Pancreas (tissue), 10 donors: ENCODE measurements around the gene NTSR1. TPM values are rescaled to one million over a fixed set of nuclear protein-coding genes. Genes with fewer than 3 reads are reported as not detected.

Experiments used
- ATAC-seq, 4 donors: fragments of 200-7000 bp; cut with Tn5 transposase; one replicate each; pipeline versions ENCODE4 v1.8.0 to v1.9.1; 2020; ENCODE audit warnings: mild to moderate bottlenecking in 4 of 4, moderate library complexity in 4 of 4
- DNase-seq, 6 donors: peaks; one replicate each; pipeline ENCODE4 v3.0.0-alpha.2; 2020
- FAIRE-seq: peaks from 2 replicates; lab custom pipeline; 2012; peaks lifted over from hg19 to GRCh38; lab: Jason Lieb, UNC
- H3K27ac ChIP-seq, 4 donors: fragments of 200-600 bp; sonication (generic); 1 replicate in 3 of 4; 2 replicates in 1 of 4; pipeline versions ENCODE4 v1.5.0 to v1.8.0; 2020
- H3K27me3 ChIP-seq, 4 donors: fragments of 200-600 bp; one replicate each; pipeline ENCODE4 v1.8.0; 2021
- H3K36me3 ChIP-seq, 3 donors: fragments of 200-600 bp; sonication (generic) in 1 of 3; one replicate each; pipeline versions ENCODE4 v1.5.0 to v1.8.0; 2020 to 2021
- H3K4me1 ChIP-seq, 3 donors: fragments of 200-600 bp; one replicate each; pipeline ENCODE4 v1.8.0; 2021
- H3K4me3 ChIP-seq, 4 donors: fragments of 200-600 bp; sonication (generic) in 2 of 4; one replicate each; pipeline versions ENCODE4 v1.5.0 to v1.8.0; 2020 to 2021
- H3K9me3 ChIP-seq, 4 donors: fragments of 200-600 bp; one replicate each; pipeline ENCODE4 v1.8.0; 2021
- CTCF ChIP-seq, 4 donors: fragments of 200-600 bp; sonication (generic) in 3 of 4; IDR thresholded peaks; one replicate each; pipeline versions ENCODE4 v1.5.0 to v1.8.0; 2021; ENCODE audit warnings: antibody characterized with exemption in 4 of 4
- WGBS, 2 donors: extraction: QIAGEN DNeasy Blood & Tissue Kit; methylation state at CpG; one replicate each; pipeline ENCODE4 v1.1.7; 2013; 5-methylcytosine and 5-hydroxymethylcytosine counted together
- intact Hi-C, 3 donors: fragments of 100-400 bp; cut with DNase I; formaldehyde crosslinking; loops; one replicate each; pipeline versions ENCODE4 v1.11.1 to v1.14.2; 2022
- polyA plus RNA-seq, 2 donors: library from polyadenylated mRNA; stranded (reverse); fragments of 200-250 nt; gene quantifications; one replicate each; pipeline ENCODE4 v1.2.3, GENCODE V29; 2013
- total RNA-seq, 6 donors: library from RNA; stranded (reverse); fragmentation: NEBNext Ultra II Directional in 4 of 6; extraction: Animal tissue kit (Norgen Biotek cat#: 25700) in 4 of 6; gene quantifications; one replicate each; pipeline versions ENCODE4 v1.2.1 to v1.2.4, GENCODE V29; 2021 to 2023
- donor health status: healthy with polysubstance abuse.
- donor health status: DM: no; HTN: no; CAD: no; lungs with moderate emphysema.
- donor health status: DM: no; HTN: no; CAD: no.
- donor health status: control.
- donor health status: control.
- donor health status: Bipolar disorder and iron deficiency.
- donor health status: DM: yes; HTN: yes; CAD: no.
- donor health status: DM: no; HTN: no; CAD: no.
- donor health status: DM: no; HTN: no; CAD: no.
- donor health status: DM: yes; HTN: yes; CAD: no.

The NTSR1 gene
- total and polyA plus RNA-seq, 8 donors: 0.02 to 0.15 (median 0.09) TPM; not detected in 2

- no peak for TF ChIP-seq CTCF (IDR thresholded peaks at IDR 0.05)
- no peaks in the 10 kb centered on the region for H3K36me3 ChIP-seq
- no peak overlapping the region for H3K27ac ChIP-seq
- no peak for ATAC-seq
- 56 to 64% methylated on average over 22 of the region's 22 CpGs for WGBS, 2 donors
- no peaks in the 10 kb centered on the region for H3K9me3 ChIP-seq
- FAIRE-seq: no peak
- DNase-seq: peak in 1 of 6 donors; percentile 15
- no peaks in the 10 kb centered on the region for H3K4me1 ChIP-seq
- no peak overlapping the region for H3K4me3 ChIP-seq
- intact Hi-C loops: no loop called here
- H3K27me3 ChIP-seq: no peaks in the 10 kb centered on the region
Measured at GRCh38 chr20:62692801-62693523, 15.7 kb upstream of the NTSR1 start.

- no peak for ATAC-seq
- no peak for TF ChIP-seq CTCF (IDR thresholded peaks at IDR 0.05)
- intact Hi-C loops: no loop called here
- Histone ChIP-seq H3K27me3 (no peaks in the 10 kb centered on the region), H3K9me3 (no peaks in the 10 kb centered on the region), H3K36me3 (no peaks in the 10 kb centered on the region), H3K27ac (no peak overlapping the region), H3K4me1 (no peaks in the 10 kb centered on the region), H3K4me3 (no peak overlapping the region)
- WGBS, 2 donors: 46 to 54% methylated on average over 10 of the region's 10 CpGs
- peak in 1 of 6 donors; percentile 9 for DNase-seq
- FAIRE-seq: no peak
Measured at GRCh38 chr20:62693524-62693922, 15.1 kb upstream of the NTSR1 start.

DNA sequence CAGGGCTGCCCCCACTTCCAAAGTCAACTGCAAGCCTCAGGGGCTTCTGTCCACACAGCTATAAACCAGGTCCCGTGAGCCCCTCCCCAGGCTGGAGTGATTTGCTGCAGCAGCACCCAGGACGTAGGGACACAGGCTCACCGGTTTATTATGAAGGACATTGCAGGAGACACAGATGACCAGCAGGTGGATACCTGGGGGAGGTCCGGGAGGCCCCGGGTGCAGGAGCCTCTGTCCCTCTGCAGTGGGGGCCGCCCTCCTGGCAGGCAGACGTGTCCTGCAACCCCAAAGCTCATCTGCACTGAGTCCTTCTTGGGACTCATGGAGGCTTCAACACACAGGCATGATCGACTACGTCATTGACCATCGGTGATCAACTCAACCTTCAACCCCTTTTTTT, 14.5 kb upstream of the NTSR1 start:
- TF ChIP-seq CTCF (IDR thresholded peaks at IDR 0.05): no peak
- no peak for FAIRE-seq
- intact Hi-C loops: no loop called here
- Histone ChIP-seq H3K27me3 (no peaks in the 10 kb centered on the region), H3K4me3 (no peak overlapping the region), H3K9me3 (no peaks in the 10 kb centered on the region), H3K4me1 (no peaks in the 10 kb centered on the region), H3K27ac (no peak overlapping the region), H3K36me3 (no peaks in the 10 kb centered on the region)
- no peak for DNase-seq
- 41 to 58% methylated on average over 10 of the region's 10 CpGs for WGBS, 2 donors
- ATAC-seq: no peak

DNA sequence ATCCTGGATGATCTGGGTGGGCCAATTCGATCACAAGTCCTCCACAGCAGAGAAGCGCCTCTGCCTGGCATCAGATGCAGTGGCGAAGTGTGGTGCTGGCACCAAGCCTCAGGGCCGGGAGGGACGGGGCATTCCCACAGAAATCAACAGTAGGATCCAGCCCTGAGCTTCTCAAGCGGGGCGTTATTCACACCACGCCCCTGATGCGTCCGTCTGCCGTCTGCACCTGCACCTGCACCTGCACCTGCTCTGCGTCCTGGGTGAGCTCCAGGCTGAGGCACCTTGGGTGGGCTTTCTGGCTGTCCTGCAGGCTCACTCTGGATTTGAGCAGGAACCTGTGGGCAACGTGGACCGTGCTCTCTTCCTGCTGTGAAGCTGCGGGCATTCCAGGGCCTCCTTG, 13.8 kb upstream of the NTSR1 start:
- H3K27ac ChIP-seq: no peak overlapping the region
- peak in 1 of 6 donors; percentile 19 for DNase-seq
- H3K9me3 ChIP-seq: no peaks in the 10 kb centered on the region
- no peak for ATAC-seq
- WGBS, 2 donors: 53 to 63% methylated on average over 15 of the region's 15 CpGs
- no peak for TF ChIP-seq CTCF (IDR thresholded peaks at IDR 0.05)
- no peaks in the 10 kb centered on the region for H3K27me3 ChIP-seq
- H3K4me1 ChIP-seq: no peaks in the 10 kb centered on the region
- intact Hi-C loops: no loop called here
- no peak for FAIRE-seq
- H3K36me3 ChIP-seq: no peaks in the 10 kb centered on the region
- H3K4me3 ChIP-seq: no peak overlapping the region
